HCT116 (cell line): Measurements from ENCODE around the gene RPS24. TPM values are rescaled to one million over a fixed set of nuclear protein-coding genes. Genes with fewer than 3 reads are reported as not detected.

Experiments
- ATAC-seq: fragments of 200-7000 bp; cut with Tn5 transposase; 2 replicates; pipeline ENCODE4 v1.9.1; 2020; ENCODE audit warnings: mild to moderate bottlenecking, moderate library complexity
- BruUV-seq: library from RNA; stranded (reverse); fragments of 400-500 nt; replicated peaks from 2 replicates; lab custom pipeline; 2021; lab: Mats Ljungman, UMichigan
- CTCF ChIA-PET: fragments of 300-600 bp; sonication (Branson Sonifier 250); formaldehyde crosslinking; loops from one replicate; lab custom pipeline; 2021; ENCODE audit warnings: antibody characterized with exemption; lab: Charles Lee
- POLR2A ChIA-PET: fragments of 300-600, 350-600 bp; sonication (Branson Sonifier 250); formaldehyde crosslinking; loops from one replicate; lab custom pipeline; 2021; ENCODE audit warnings: antibody characterized with exemption; lab: Charles Lee
- RAD21 ChIA-PET, 2 experiments: fragments of 300-600 bp; sonication (Branson Sonifier 250); formaldehyde crosslinking; loops; one replicate each; lab custom pipeline; 2023; ENCODE audit warnings: low total read pairs in 2 of 2; ENCODE audit not compliant: uncharacterized antibody in 2 of 2, unreplicated experiment in 2 of 2, low non-redundant PET in 1 of 2; lab: Charles Lee
- DNase-seq: peaks from one replicate; pipeline ENCODE4 v3.0.0-alpha.2; 2010; ENCODE audit warnings: low read depth, low spot score
- H2AFZ ChIP-seq: fragments of 200-600 bp; shearing (Covaris generic), sonication (generic); 2 replicates; pipeline ENCODE4 v1.6.1; 2017; ENCODE audit warnings: low read depth, mixed run types, mixed read lengths, antibody characterized with exemption, low read length; ENCODE audit not compliant: poor library complexity, severe bottlenecking
- H3K27ac ChIP-seq: 2 replicates; pipeline ENCODE4 v1.5.1; 2012; ENCODE audit warnings: low read depth, low read length
- H3K27me3 ChIP-seq: fragments of 200-600 bp; sonication (generic); 2 replicates; pipeline ENCODE4 v1.6.1; 2016; ENCODE audit warnings: mixed run types, low read length, mixed read lengths; ENCODE audit not compliant: insufficient read depth
- H3K36me3 ChIP-seq, 2 experiments: fragments of 200-500 bp in 1 of 2; fragments of 200-600 bp in 1 of 2; sonication (Bioruptor generic) in 1 of 2; sonication (generic) in 1 of 2; 2 replicates each; pipeline versions ENCODE4 v1.5.1 to v1.6.1; 2014 to 2016; ENCODE audit warnings: low read length in 2 of 2, inconsistent platforms in 1 of 2, mixed read lengths in 1 of 2, mixed run types in 1 of 2; ENCODE audit not compliant: insufficient read depth in 2 of 2, control insufficient read depth in 1 of 2
- H3K4me1 ChIP-seq, 2 experiments: fragments of 200-600 bp in 1 of 2; sonication (generic) in 1 of 2; 2 replicates each; pipeline versions ENCODE4 v1.5.1 to v1.6.1; 2012 to 2017; ENCODE audit warnings: low read length in 2 of 2, inconsistent platforms in 1 of 2, mild to moderate bottlenecking in 1 of 2, mixed read lengths in 1 of 2, mixed run types in 1 of 2, moderate library complexity in 1 of 2; ENCODE audit not compliant: insufficient read depth in 2 of 2, control insufficient read depth in 1 of 2
- H3K4me2 ChIP-seq: fragments of 200-600 bp; sonication (generic); 2 replicates; pipeline ENCODE4 v1.6.1; 2017; ENCODE audit warnings: mixed run types, low read length, mixed read lengths
- H3K4me3 ChIP-seq, 2 experiments: fragments of 200-600 bp in 1 of 2; sonication (generic) in 1 of 2; replicated peaks in 1 of 2; 2 replicates each; pipeline ENCODE4 v1.5.1; 2011 to 2016; ENCODE audit warnings: low read length in 2 of 2, control low read depth in 1 of 2, low read depth in 1 of 2, mild to moderate bottlenecking in 1 of 2, mixed read lengths in 1 of 2, mixed run types in 1 of 2
- H3K79me2 ChIP-seq: fragments of 200-600 bp; sonication (generic); 2 replicates; pipeline ENCODE4 v1.6.1; 2017; ENCODE audit warnings: mild to moderate bottlenecking, mixed run types, low read length, moderate library complexity, mixed read lengths; ENCODE audit not compliant: insufficient read depth
- H3K9ac ChIP-seq: fragments of 200-600 bp; sonication (generic); 2 replicates; pipeline ENCODE4 v1.6.1; 2016; ENCODE audit warnings: low read length, mixed read lengths
- H3K9me2 ChIP-seq: fragments of 200-600 bp; sonication (generic), shearing (Covaris generic); 2 replicates; pipeline ENCODE4 v1.6.1; 2017; ENCODE audit warnings: mixed run types, mild to moderate bottlenecking, moderate library complexity; ENCODE audit not compliant: insufficient read depth
- H3K9me3 ChIP-seq, 2 experiments: fragments of 200-500 bp in 1 of 2; fragments of 200-600 bp in 1 of 2; sonication (Bioruptor generic) in 1 of 2; sonication (generic) in 1 of 2; 2 replicates each; pipeline ENCODE4 v1.6.1; 2014 to 2017; ENCODE audit warnings: low read length in 2 of 2, mixed read lengths in 2 of 2, inconsistent platforms in 1 of 2, low read depth in 1 of 2, mild to moderate bottlenecking in 1 of 2, mixed run types in 1 of 2, moderate library complexity in 1 of 2; ENCODE audit not compliant: control insufficient read depth in 1 of 2, insufficient read depth in 1 of 2
- H4K20me1 ChIP-seq: fragments of 200-600 bp; sonication (generic), shearing (Covaris generic); 2 replicates; pipeline ENCODE4 v1.6.1; 2017; ENCODE audit warnings: mixed run types, mild to moderate bottlenecking, moderate library complexity; ENCODE audit not compliant: insufficient read depth
- ATF3 ChIP-seq: IDR thresholded peaks from 2 replicates; pipeline ENCODE4 v1.6.1; 2012
- CBX3 ChIP-seq: IDR thresholded peaks from 2 replicates; pipeline ENCODE4 v1.6.1; 2012; ENCODE audit warnings: low read depth
- CEBPB ChIP-seq: IDR thresholded peaks from 2 replicates; pipeline ENCODE4 v1.6.1; 2012; ENCODE audit warnings: low read depth
- ELF1 ChIP-seq: IDR thresholded peaks from 2 replicates; pipeline ENCODE4 v1.6.1; 2012; ENCODE audit warnings: low read depth, borderline replicate concordance
- EZH2 ChIP-seq: fragments of 200-600 bp; sonication (generic); IDR thresholded peaks from 2 replicates; pipeline ENCODE4 v1.6.1; 2017; ENCODE audit warnings: antibody characterized with exemption, mixed run types
- FOSL1 ChIP-seq: IDR thresholded peaks from 2 replicates; pipeline ENCODE4 v1.6.1; 2012; ENCODE audit warnings: low read depth
- JUND ChIP-seq: IDR thresholded peaks from 2 replicates; pipeline ENCODE4 v1.6.1; 2012
- MAX ChIP-seq: IDR thresholded peaks from 2 replicates; pipeline ENCODE4 v1.6.1; 2012
- POLR2A ChIP-seq: IDR thresholded peaks from 2 replicates; pipeline ENCODE4 v1.7.0; 2011; ENCODE audit warnings: borderline replicate concordance; ENCODE audit not compliant: insufficient read depth, insufficient read length; ENCODE audit errors: extremely low read depth
- POLR2AphosphoS5 ChIP-seq: IDR thresholded peaks from 2 replicates; pipeline ENCODE4 v1.6.1; 2011; ENCODE audit warnings: mild to moderate bottlenecking, low read depth, low read length, moderate library complexity
- RAD21 ChIP-seq: IDR thresholded peaks from 2 replicates; pipeline ENCODE4 v1.6.1; 2012; ENCODE audit warnings: low read depth, mild to moderate bottlenecking
- REST ChIP-seq: IDR thresholded peaks from 2 replicates; pipeline ENCODE4 v1.6.1; 2012; ENCODE audit warnings: low read depth
- SIN3A ChIP-seq: IDR thresholded peaks from 2 replicates; pipeline ENCODE4 v1.6.1; 2012; ENCODE audit warnings: low read depth
- SP1 ChIP-seq: IDR thresholded peaks from 2 replicates; pipeline ENCODE4 v1.6.1; 2012; ENCODE audit warnings: low read depth
- SRF ChIP-seq: IDR thresholded peaks from 2 replicates; pipeline ENCODE4 v1.6.1; 2012; ENCODE audit warnings: low read depth
- TCF7L2 ChIP-seq: IDR thresholded peaks from 2 replicates; pipeline ENCODE4 v1.7.0; 2011; ENCODE audit warnings: borderline replicate concordance, inconsistent platforms; ENCODE audit not compliant: insufficient read depth, insufficient read length; ENCODE audit errors: extremely low read depth
- YY1 ChIP-seq: IDR thresholded peaks from 2 replicates; pipeline ENCODE4 v1.6.1; 2011; ENCODE audit warnings: low read length, low read depth, moderate library complexity, mild to moderate bottlenecking; ENCODE audit not compliant: insufficient replicate concordance; ENCODE audit errors: extremely low read depth
- ZFX ChIP-seq: fragments of 450-650 bp; IDR thresholded peaks from 2 replicates; pipeline ENCODE4 v1.6.1; 2017
- ZNF274 ChIP-seq: fragments of 200-500 bp; sonication (Bioruptor generic); IDR thresholded peaks from 2 replicates; pipeline ENCODE4 v1.6.1; 2014; ENCODE audit warnings: mild to moderate bottlenecking, low read depth, low read length, inconsistent platforms
- intact Hi-C: fragments of 100-400 bp; cut with micrococcal nuclease; formaldehyde crosslinking; loops from 2 replicates; pipeline ENCODE4 v1.10.0; 2022
- total RNA-seq: library from RNA; stranded (reverse); gene quantifications from one replicate; pipeline ENCODE4 v1.2.1, GENCODE V29; 2021; ENCODE audit not compliant: unreplicated experiment

RPS24 gene
- total RNA-seq, 1 experiment from 2014 or later: 1,764 TPM

- no peaks in the 10 kb centered on the region for H3K27me3 ChIP-seq
- no peaks in the 10 kb centered on the region for H3K9me2 ChIP-seq
- no peaks in the 10 kb centered on the region for H3K4me1 ChIP-seq
- RAD21 ChIA-PET: no interaction called here
- DNase-seq: no peak
- no peak overlapping the region for H3K9ac ChIP-seq
- H3K4me3 ChIP-seq: no peak overlapping the region
- no peaks in the 10 kb centered on the region for H4K20me1 ChIP-seq
- no TSS peak for BruUV-seq
- no peaks in the 10 kb centered on the region for H3K9me3 ChIP-seq
- POLR2A ChIA-PET: no interaction called here
- CTCF ChIA-PET: no interaction called here
- no peaks in the 10 kb centered on the region for H3K36me3 ChIP-seq
- no peak for ATAC-seq
- no peak for TF ChIP-seq ZNF274
- no peak for TF ChIP-seq YY1
- no peak for TF ChIP-seq POLR2A
- TF ChIP-seq ELF1: no peak
- no peak for TF ChIP-seq ZFX
- no peak for TF ChIP-seq CEBPB
- no peak for TF ChIP-seq FOSL1
- TF ChIP-seq JUND: no peak
- TF ChIP-seq TCF7L2: no peak
- no peak for TF ChIP-seq REST
- no peak for TF ChIP-seq SP1
- TF ChIP-seq ATF3: no peak
- TF ChIP-seq CBX3: no peak
- TF ChIP-seq EZH2: no peak
- no peak for TF ChIP-seq MAX
- no peak for TF ChIP-seq RAD21
- TF ChIP-seq SIN3A: no peak
- no peak for TF ChIP-seq POLR2AphosphoS5
- no peak for TF ChIP-seq SRF
- TF ChIP-seq, all 23 proteins: peak for 0
- no peaks in the 10 kb centered on the region for H3K79me2 ChIP-seq
- intact Hi-C loops: no loop called here
- no peak overlapping the region for H2AFZ ChIP-seq
- H3K27ac ChIP-seq: no peak overlapping the region
- H3K4me2 ChIP-seq: no peak overlapping the region
These were observed 19.7 kb downstream of the RPS24 start for GRCh38 chr10:78053211-78053868.
